ENCODE data around the gene GUCA2A.
A peak's percentile ranks its signal among the peaks of the same experiment; 100 is the strongest.

GUCA2A gene

DNA sequence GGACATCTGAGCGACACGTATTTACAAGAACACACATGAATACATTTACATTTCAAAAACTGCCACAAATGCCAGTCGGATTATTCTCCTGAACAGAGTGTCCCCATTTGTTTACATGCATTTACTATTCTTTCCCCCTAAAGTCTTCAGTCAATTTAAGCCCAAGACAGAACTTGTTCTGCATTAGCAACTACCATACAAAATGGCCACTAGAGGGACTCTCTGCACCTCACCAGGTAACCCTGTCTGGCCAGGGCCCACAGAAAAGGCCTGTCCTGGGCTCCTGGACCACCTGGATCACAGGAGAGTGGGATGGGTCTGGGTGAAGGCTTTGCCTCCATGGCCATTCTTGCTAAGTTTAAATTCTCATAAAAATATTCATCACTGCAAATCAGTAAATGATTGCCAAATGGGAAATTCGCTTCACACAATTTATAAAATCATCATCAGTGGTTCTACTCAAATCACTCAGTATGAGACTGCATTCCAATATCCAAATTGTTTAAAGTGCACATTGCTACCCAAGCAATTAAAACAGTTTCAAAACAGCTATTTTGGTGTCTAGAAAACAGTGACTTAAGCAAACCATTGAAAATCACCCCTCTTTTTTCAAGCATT lies 12.5 kb upstream of the GUCA2A start:
- DNase-seq (ENCODE audit: low spot score): peak; percentile 55

DNA sequence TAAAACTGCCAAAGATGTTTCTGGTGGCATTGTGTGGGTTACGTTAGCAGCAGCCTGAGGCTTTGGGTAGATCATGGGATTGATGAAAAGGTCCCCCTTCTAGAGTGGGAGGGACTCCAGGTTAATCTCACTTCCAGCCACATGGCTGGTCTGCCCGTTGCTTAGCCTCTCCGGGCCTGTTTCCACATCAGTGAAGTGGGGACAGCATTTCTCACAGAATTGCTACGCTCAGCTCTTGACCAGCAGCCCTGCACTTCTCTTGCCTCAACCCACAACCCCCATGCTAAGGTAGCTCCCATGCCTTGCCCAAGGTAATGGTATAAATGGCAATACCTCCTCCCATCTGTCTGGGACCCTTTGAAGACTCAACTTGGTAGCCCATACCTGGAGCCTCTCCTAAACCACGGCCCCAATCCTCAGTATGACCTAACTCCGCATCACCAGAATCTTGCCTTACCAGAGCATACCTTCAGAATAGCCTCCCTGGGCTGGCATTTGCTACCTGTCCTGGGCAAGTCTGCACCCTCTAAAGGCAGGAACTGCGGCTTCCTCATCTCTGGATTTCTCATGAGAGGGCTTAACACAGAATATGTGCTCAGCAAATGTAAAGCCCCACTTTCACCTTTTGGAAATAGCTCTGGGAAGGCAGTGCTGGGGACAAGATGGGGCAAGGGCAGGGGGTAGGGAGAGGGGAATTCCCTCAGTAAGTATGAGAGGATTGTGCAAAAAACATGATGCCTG lies 10.9 kb upstream of the GUCA2A start:
- no peak for DNase-seq (ENCODE audit: low spot score)

DNA sequence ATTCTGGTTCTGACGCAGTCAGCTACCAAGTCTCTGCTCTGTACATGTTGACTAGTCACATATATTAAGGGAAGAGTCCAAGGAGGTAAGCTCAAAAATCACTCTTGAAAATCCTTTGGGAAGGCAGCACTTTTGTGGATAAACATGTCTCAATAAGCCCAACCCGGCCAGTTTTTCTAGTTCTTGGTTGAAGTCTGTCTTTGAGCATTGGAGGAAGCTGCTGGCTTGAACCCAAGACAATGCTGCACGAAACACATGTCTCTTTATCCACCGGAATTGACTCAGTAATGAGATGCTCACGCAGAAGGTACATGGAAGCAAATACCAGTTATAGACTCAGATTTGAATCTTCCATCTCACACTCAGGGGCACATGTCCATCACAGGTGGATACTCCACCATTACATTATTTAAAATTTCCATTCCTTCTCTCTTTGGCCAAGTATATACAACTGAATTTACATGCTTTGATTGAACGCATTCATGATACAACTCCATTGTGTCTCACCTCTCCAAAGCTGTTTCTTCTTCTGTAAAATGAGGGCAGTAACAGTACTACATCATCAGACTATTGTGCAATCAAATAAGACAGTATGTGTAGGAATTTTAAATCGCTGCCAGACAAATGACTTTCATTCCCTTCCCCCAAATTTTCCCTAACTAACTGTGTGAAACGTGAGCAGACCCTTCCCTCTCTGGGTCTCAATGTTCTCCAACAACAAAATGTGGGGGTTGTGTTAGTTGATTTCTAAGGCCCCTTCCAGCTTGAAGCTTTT lies 9.6 kb upstream of the GUCA2A start:
- peak; percentile 21 for DNase-seq (ENCODE audit: low spot score)

DNA sequence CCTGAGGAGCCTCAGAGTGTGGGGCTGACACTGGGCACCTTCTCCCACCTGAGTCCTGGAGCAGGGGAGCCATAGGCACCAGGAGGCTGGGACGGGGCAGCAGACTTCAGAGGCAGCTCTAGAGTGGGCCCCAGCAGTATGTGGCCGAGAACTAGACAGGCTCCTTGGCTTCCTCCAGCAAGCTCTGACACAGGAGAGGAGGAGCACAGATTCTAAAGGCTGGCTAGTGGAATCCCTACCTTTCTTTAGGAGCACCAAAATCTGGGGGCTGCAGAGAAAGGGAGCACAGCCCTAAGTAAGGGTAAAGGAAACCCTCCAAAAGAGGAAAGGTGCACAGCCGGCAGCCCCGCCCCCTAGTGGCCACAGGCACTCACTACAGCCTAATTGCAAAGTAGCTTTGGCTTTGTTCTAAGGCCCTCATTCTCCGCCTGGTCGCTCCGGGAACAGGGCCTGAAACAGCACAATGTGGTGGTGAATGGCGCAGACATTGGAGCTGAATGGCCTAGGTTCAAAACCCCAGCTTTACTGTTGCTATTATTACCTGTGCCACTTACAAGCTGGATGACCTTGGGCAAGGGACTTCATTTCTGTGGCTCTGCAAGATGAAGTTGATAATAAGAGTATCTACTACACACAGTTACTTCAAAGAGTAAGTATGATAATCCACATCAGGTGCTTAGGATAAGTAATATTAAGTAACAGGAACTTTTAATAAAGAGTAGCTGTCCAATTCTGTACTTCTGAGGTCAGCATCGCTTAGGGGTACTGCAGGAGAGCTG lies 8.8 kb upstream of the GUCA2A start:
- DNase-seq (ENCODE audit: low spot score): peak; percentile 50

DNA sequence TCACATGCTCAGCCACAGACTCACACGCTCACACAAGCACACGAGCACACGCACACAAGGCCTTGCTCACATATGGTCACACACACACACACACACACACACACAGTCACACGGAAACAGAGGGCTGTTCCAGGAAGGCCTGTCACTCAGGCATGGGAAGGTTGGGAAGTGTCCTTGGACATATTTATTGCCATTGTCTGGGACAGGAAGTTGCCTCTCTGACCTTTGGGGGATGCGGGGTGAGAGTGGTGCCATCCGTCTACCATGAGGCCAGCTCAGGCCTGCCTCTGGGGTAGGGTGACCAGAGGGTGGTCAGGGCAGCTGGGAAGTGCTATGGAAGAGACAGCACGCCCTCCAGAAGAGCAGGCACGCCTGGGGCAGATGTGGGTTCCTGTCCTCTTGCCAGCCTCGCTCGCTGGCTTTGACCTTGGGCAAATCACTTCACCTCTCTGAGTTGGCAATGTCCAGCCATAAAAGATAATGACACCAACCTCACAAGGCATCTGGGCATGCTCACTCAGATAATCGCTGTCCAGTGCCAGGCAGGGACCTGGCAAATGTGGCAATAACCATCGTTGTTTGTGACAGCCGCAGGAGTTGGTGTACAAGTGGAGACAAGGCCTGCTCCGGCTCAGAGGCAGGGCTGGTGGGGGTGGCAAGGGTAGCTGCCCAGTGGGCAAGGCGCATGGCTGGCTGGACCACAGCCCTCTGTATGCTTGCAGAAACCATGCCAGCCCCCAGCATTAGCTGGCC lies 8.0 kb upstream of the GUCA2A start:
- DNase-seq (ENCODE audit: low spot score): no peak

DNA sequence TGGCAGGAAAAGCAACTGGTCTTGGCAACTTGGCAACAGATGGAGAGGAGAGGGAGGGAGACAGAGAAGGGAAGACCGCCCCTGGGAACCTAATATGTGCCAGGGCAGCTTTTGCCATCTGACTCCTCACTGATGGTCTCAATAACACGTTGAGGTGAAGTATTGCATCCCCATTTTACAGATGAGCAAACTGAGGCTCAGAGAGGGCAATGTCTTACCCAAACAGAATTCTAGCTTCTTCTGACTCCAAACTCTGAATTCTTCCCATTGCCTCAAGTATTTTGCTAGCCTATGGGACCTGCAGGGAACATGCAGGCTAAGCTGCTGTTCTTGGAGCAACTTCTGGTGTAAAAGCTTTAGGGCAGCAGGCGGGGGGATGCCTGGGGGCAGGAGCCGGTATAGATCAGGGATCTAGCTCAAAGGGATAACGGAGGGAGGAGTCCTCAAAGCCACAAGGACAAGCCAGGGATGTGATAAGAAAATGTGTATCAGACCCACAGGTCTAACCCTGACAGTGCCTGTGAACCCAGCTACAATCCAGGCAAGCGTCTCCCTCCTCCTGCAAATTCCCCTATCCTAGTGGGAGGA lies 7.2 kb upstream of the GUCA2A start:
- DNase-seq (ENCODE audit: low spot score): no peak

DNA sequence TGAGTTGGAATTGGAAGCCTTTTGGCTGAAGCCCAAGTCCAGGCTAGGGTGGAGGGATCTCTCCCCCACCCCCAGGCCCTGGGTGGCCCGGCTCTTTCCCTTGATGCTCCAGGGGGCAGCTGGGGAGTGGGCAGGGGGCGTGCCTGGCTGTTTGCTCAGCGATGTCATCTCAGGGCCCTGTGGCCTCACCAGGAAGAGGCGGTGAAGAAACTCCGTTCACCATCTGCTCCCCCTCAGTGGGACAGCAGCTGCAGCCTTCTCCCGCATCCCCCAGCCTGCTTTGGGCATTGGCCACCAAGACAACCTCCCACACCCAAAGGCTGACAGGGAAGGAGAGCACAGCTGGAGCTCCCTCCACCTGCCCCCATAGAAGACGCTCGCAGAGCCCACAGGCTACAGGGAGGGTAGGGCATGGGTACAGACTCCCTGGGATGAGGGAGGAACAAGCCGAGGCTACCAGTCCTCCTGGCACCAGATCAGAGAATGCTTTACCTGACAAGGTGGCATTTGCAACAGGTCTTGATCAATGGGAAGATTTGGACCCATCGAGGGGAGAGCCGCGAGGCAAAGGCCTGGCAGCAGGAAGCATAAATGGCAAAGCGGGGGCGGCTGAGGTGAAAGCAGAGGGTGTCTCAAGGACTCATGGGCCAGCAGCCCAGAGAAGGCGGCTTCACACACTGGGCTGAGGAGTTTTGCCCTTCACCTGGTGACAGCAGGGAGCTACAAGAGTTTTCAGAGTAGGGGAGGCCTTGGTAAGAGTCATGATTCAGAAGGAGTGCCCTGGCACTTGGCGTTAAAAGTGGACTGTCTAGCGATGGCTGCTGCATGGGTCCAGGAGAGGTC lies 6.5 kb upstream of the GUCA2A start:
- no peak for DNase-seq (ENCODE audit: low spot score)

DNA sequence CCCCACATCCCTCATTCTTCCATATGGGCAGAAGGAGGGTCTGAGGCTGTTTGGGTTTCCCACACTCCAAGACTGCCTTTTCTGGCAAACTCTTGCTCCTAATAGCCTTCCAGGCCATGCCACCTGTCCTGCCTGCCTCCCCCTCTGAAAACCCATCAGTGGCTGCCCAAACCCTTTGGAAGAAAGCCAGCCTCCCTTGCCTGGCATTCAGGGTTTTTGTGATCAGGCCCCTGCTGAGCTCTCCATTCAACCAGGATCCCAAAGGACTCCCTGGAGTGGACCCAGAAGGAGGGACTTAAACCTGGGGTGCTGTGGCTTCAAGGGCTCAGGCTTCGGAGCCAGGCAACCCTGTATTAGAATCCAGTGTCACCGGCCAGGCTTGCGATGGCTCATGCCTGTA lies 4.2 kb upstream of the GUCA2A start:
- no peak for DNase-seq (ENCODE audit: low spot score)

DNA sequence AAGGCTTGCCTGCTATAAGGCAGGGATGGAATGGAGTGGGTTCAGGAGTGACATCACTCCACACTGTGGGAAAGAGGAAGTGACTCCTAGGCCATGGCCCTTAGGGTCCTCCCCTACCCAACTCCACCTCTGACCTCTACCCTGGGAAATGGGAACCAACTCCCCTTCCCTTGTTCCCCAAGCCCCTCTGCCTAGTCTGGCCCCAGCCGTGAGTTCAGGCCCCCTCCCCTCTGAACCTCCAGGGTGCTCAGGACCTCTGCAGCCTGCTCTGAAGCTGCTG lies 3.8 kb upstream of the GUCA2A start:
- no peak for DNase-seq (ENCODE audit: low spot score)

DNA sequence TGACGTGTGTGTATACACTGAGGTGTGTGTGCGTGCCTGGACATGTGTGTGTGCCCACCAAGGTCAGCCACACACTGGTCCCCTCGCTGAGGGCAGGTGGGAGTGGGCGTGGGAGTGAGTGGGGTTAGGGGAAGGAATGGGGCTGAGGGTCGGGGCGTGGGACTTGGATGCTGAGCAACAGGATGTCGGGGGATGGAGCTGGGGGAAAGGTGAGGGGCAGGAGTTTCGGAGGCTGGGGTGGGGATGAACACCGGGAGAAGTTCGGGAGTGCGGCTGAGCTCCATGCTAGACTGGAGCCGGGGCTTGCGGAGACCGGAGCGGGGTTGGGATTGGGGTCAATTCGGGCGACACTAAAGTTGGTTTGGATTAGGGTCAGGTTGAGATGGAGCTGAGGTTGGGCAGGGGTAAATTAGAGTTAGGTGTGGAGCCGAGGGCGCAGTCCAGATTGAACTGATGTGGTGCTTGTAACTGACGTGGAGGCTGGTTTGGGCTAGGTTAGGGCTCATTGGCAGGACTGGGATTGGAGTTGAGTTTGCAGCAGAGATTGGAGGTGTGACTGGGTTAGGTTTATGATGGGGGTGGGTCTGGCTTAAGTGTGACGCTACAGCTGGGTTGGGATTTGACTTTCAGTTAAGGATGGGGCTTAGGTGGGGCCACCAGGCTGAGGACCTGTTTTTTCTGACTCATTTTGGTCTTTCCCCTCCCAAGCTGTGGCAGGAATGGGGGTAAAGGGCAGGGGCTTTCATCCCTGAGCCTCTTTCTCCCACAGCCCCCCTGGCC lies 3.3 kb upstream of the GUCA2A start:
- no peak for DNase-seq (ENCODE audit: low spot score)

DNA sequence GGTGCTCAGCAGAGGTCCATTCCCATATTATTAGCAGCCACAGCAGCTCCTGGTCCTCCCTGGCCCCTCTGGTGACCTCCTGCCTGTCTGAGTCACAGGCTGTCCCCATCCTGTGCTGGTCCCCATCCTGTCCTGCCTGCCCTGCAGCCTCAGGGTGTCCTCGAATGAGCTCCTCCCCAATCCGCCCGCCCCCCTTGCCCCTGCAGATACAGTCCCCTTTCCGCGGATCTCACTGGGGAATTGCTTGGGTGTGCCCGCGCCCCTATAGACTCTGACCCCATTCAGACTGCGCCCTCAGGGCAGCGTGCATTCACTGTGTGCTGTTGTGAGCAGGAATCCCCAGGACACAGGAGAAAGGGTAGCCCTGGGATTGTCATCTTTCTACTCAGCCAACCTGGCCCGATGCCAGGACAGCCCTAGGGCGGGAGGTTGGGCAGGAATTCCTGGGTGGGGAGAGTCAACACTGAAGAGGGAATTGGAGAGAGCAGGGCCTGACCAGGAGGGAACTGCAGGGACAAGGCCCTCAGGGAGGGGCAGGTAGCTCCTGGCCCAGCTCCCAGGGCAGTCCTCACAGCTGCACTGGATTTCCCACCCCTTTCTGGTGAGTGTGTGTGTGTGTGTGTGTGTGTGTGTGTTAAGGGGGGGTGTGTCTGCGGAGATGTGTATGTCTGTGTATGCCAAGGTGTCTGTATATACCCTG lies 1.1 kb upstream of the GUCA2A start:
- no peak for DNase-seq (ENCODE audit: low spot score)

DNA sequence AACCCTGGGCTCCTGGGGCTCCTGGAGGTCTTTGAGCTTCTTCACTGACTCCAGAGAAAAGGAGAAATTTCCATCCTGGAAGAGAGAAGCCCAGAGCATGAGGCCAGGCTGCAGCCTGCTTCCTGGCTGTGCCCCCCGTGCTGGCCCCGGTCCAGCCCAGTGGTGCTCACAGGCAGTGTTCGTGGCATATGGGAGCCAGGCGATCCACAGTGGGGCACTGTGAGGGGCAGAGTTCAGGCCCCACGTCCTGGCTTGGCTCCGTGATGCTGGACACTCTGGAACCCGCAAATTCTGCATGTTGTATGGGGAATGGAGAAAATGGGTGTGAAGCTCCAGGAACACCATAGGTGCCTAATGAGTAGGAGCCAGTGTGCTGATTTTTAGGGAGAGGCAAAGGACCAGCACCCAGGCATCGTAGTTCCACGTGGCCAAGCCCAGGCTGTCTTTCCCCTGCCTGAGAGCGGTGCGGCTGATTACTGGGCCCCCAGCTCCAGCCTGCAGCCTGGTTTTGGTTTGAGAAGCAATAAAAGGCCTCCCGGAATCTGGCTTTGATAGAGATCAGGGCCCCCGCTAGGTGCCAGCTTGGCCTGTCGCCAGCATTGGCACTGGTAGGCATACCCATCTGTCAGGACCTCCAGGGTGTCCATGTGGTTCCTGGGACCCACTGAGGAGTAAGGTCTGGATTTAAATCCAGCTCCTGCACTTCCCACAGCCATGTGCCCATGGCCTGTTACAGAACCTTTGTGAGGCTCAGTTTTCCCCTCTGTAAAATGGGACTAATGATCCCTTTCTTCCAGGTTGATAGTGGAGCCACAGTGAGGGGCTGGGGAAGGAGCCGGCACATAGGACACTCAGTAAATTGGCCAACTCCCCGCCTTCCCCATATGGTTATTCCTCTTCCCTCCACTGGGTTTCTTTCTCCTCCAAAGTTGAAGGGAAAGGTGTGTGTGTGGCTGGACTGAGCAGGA lies 725 bp downstream of the GUCA2A start:
- no peak for DNase-seq (ENCODE audit: low spot score)

DNA sequence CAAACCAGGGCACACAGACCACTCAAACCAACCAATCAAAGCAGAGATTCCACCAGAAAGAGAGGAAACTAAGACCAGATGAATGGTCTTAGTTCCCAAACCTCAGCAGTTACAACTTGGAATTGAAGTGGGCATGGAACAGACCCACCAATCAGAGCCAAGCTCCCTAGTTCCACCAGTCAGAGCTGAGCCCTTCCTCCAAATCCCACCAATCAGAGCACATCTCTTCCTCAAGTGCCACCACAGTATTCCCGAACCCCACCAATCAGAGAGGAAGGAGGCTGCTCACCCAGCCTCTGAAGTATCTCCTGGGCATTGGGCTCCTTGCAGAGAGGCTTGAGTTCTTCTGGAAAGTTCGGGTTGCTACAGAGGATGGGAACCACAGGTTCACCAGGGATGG lies 1.4 kb downstream of the GUCA2A start:
- no peak for DNase-seq (ENCODE audit: low spot score)

DNA sequence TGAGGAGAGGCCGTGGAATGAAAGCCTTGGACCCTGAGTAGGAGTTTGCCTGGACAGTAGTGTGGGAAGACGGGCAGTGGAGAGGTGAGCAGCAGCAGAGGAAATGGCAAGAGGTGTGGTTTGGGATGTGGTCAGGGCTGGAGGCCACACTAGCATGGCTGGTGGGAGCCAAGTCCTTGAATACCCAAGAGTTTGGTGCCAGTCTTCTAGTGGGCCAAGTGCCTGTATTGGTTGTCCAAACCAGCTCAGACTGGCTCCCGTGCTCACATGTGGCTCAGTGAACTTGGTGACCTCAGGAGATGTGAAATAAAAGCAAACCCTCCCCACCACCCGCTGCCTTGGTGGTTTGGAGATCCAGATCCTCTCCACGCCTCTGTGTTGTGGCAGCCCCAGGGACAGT lies 2.4 kb downstream of the GUCA2A start:
- no peak for DNase-seq (ENCODE audit: low spot score)

DNA sequence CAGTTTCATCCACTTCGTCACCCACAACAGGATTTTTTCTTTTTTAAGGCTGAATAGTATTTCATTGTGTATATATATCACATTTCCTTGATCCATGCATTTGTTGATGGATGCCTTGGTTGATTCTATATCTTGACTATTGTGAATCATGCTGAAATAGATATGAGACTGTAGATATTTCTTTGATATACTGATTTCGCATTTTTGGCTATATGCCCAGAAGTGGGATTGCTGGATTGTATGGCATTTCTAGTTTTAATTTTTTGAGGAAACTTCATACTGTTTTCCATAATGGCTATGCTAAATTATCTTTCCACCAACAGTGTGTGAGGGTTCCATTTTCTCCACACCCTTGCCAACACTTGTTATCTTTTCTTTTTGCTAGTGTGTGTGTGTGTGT lies 6.4 kb downstream of the GUCA2A start:
- no peak for DNase-seq (ENCODE audit: low spot score)

DNA sequence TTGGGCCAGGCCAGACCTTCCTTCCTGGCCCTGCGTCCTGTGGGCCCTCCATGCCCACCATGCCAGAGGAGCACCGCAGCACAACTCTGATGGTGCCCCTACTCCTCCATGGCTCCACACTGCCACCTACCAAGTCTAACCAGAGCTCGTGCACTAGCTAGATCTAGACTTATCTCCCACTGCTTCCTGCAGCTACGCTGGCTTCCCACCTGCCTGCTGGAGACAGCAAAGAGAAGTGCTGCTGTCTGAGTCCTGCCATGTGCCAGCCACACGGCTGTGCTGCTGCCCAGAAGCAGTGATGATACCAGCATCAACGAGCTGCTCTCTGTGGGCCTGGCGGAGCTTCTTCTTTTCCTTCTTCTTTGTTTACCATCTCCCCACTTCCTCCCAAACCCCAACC lies 6.9 kb downstream of the GUCA2A start:
- DNase-seq (ENCODE audit: low spot score): no peak

DNA sequence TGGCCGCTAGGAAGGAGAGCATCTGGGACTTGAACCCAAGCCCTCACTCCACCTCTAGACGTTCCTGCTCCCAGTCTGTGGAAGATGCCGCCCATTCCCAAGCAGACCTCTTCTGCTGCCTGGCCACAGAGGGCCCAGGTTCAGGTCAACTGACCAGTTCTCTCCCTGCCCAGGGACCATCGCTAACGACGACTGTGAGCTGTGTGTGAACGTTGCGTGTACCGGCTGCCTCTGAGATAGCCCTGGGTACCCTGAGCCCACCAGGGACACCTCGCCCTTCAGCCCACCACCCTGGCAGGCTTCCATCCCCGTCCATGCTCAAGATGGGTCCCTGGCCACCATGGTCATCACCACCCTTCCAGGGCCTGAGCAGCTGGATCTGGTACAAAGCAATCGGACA lies 9.2 kb downstream of the GUCA2A start:
- no peak for DNase-seq (ENCODE audit: low spot score)

DNA sequence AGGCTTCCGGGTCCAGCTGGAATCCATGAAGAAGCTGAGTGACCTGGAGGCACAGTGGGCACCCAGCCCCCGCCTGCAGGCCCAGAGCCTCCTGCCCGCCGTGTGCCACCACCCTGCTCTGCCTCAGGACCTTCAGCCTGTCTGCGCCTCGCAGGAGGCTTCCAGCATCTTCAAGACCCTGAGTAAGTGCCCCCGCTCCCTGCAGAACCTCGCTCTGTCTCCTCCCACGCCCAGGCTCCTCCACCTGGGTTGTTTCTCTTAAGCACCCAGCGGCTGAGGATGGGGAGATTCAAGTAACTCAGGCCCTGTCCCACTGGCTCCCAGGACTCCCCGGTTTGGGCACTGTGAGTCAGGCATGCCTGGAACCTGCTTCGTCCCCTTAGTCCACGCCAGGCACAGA lies 9.9 kb downstream of the GUCA2A start:
- no peak for DNase-seq (ENCODE audit: low spot score)

Data from globus pallidus (tissue), 1 donor.